Panc1 (cell line): ENCODE data around the gene CRYAA. TPM values are rescaled to one million over a fixed set of nuclear protein-coding genes. Genes with fewer than 3 reads are reported as not detected.

Experiments used
- ATAC-seq: fragments of 200-7000 bp; cut with Tn5 transposase; 2 replicates; pipeline ENCODE4 v1.9.1; 2020; ENCODE audit warnings: mild to moderate bottlenecking, moderate library complexity
- BruUV-seq: library from RNA; stranded (reverse); fragments of 400-500 nt; replicated peaks from 2 replicates; lab custom pipeline; 2021; lab: Mats Ljungman, UMichigan
- CTCF ChIA-PET: fragments of 300-600 bp; sonication (Branson Sonifier 250); formaldehyde crosslinking; loops from one replicate; lab custom pipeline; 2022; ENCODE audit warnings: antibody characterized with exemption; lab: Charles Lee
- POLR2A ChIA-PET: fragments of 300-600 bp; sonication (Branson Sonifier 250); formaldehyde crosslinking; loops from one replicate; lab custom pipeline; 2022; ENCODE audit warnings: antibody characterized with exemption; lab: Charles Lee
- DNase-seq: peaks from one replicate; pipeline ENCODE4 v3.0.0-alpha.2; 2010; ENCODE audit warnings: low read depth, low spot score
- H3K27ac ChIP-seq: 2 replicates; pipeline ENCODE4 v1.5.1; 2011; ENCODE audit warnings: mild to moderate bottlenecking, low read length, inconsistent platforms
- H3K27me3 ChIP-seq: fragments of 200-500 bp; sonication (Bioruptor generic); 2 replicates; pipeline ENCODE4 v1.6.0; 2014; ENCODE audit warnings: low read length, inconsistent platforms; ENCODE audit not compliant: control insufficient read depth, insufficient read depth
- H3K36me3 ChIP-seq: fragments of 200-500 bp; sonication (Bioruptor generic); 2 replicates; pipeline ENCODE4 v1.5.1; 2014; ENCODE audit warnings: inconsistent platforms, mild to moderate bottlenecking, low read length, moderate library complexity; ENCODE audit not compliant: control insufficient read depth, insufficient read depth
- H3K4me1 ChIP-seq: 2 replicates; pipeline ENCODE4 v1.5.1; 2011; ENCODE audit warnings: inconsistent platforms, mild to moderate bottlenecking, low read length, moderate library complexity; ENCODE audit not compliant: control insufficient read depth, insufficient read depth
- H3K4me3 ChIP-seq, 2 experiments: 2 replicates each; pipeline ENCODE4 v1.5.1; 2011 to 2012; ENCODE audit warnings: low read depth in 2 of 2, low read length in 2 of 2, mild to moderate bottlenecking in 2 of 2, inconsistent platforms in 1 of 2, moderate library complexity in 1 of 2
- H3K9me3 ChIP-seq: fragments of 200-500 bp; sonication (Bioruptor generic); 2 replicates; pipeline ENCODE4 v1.5.1; 2014; ENCODE audit warnings: low read depth, mild to moderate bottlenecking, inconsistent platforms, low read length, moderate library complexity; ENCODE audit not compliant: control insufficient read depth, insufficient read depth
- CTCF ChIP-seq: fragments of 450-650 bp; IDR thresholded peaks from 2 replicates; pipeline ENCODE4 v1.5.1; 2017; ENCODE audit warnings: mild to moderate bottlenecking
- POLR2AphosphoS5 ChIP-seq: IDR thresholded peaks from 2 replicates; pipeline ENCODE4 v1.6.1; 2012; ENCODE audit warnings: mild to moderate bottlenecking, low read depth, low read length, moderate library complexity
- REST ChIP-seq, 2 experiments: IDR thresholded peaks; 2 replicates each; pipeline ENCODE4 v1.6.1; 2011 to 2012; ENCODE audit warnings: low read depth in 2 of 2, control low read depth in 1 of 2, low read length in 1 of 2, mild to moderate bottlenecking in 1 of 2, moderate library complexity in 1 of 2; ENCODE audit not compliant: insufficient read depth in 1 of 2
- SIN3A ChIP-seq: IDR thresholded peaks from 2 replicates; pipeline ENCODE4 v1.6.1; 2012; ENCODE audit warnings: low read depth, mild to moderate bottlenecking, low read length, moderate library complexity, borderline replicate concordance; ENCODE audit not compliant: insufficient read depth
- TCF7L2 ChIP-seq: IDR thresholded peaks from 2 replicates; pipeline ENCODE4 v1.6.1; 2011; ENCODE audit warnings: mild to moderate bottlenecking, low read depth, low read length, inconsistent platforms
- in situ Hi-C: cut with HindIII; loops from 2 replicates; pipeline ENCODE4 v1.10.0; 2016; ENCODE audit warnings: low sequenced_read_pairs, low pct_unique_long_range_greater_than_20kb
- intact Hi-C: fragments of 100-400 bp; cut with micrococcal nuclease; formaldehyde crosslinking; loops from one replicate; pipeline ENCODE4 v1.10.0; 2022; ENCODE audit not compliant: unreplicated experiment
- total RNA-seq: library from RNA; stranded (reverse); gene quantifications from one replicate; pipeline ENCODE4 v1.2.1, GENCODE V29; 2021; ENCODE audit not compliant: unreplicated experiment

Gene CRYAA
- total RNA-seq, 1 experiment from 2014 or later: 2.1 TPM

GRCh38 chr21:43190951-43191350, 22.1 kb downstream of the CRYAA start:
- Histone ChIP-seq H3K36me3 (no peaks in the 10 kb centered on the region), H3K4me1 (no peaks in the 10 kb centered on the region; the same call in 1 of the 2 replicates), H3K9me3 (no peaks in the 10 kb centered on the region), H3K4me3 (no peak overlapping the region), H3K27me3 (no peaks in the 10 kb centered on the region), H3K27ac (no peak overlapping the region)
- no peak for DNase-seq
- in situ Hi-C loops (no loop called here), intact Hi-C loops (no loop called here)
- BruUV-seq: no TSS peak
- ChIA-PET CTCF (no interaction called here), POLR2A (no interaction called here)
- no peak for TF ChIP-seq REST (IDR thresholded peaks at IDR 0.05; ENCODE audit: insufficient read depth in 1 of 2, low read depth in 2 of 2, low read length in 1 of 2)
- no peak for TF ChIP-seq CTCF
- TF ChIP-seq POLR2AphosphoS5: no peak
- no peak for TF ChIP-seq TCF7L2
- TF ChIP-seq SIN3A: no peak
- ATAC-seq: no peak

GRCh38 chr21:43191521-43191920, 22.7 kb downstream of the CRYAA start:
- TF ChIP-seq REST (IDR thresholded peaks at IDR 0.05; ENCODE audit: insufficient read depth in 1 of 2, low read depth in 2 of 2, low read length in 1 of 2) (no peak), SIN3A (no peak), TCF7L2 (no peak), CTCF (no peak), POLR2AphosphoS5 (no peak)
- POLR2A ChIA-PET: no interaction called here
- Histone ChIP-seq H3K9me3 (no peaks in the 10 kb centered on the region), H3K27me3 (no peaks in the 10 kb centered on the region), H3K4me1 (no peaks in the 10 kb centered on the region; the same call in 1 of the 2 replicates), H3K4me3 (no peak overlapping the region), H3K27ac (no peak overlapping the region), H3K36me3 (no peaks in the 10 kb centered on the region)
- ATAC-seq (no peak), DNase-seq (no peak)
- intact Hi-C loops (no loop called here), in situ Hi-C loops (no loop called here)
- CTCF ChIA-PET: no interaction called here
- BruUV-seq: no TSS peak
